GM18873 (cell line): ENCODE measurements around the gene ACSF3.

Experiments
- ATAC-seq: cut with Tn5 transposase; IDR thresholded peaks from one replicate; pipeline ENCODE4 v1.9.1; 2021; ENCODE audit warnings: mild to moderate bottlenecking, moderate library complexity, moderate number of reproducible peaks; ENCODE audit not compliant: unreplicated experiment, low FRiP score

The ACSF3 gene

GRCh38 chr16:89104930-89105571 lies 11.4 kb downstream of the ACSF3 start:
- ATAC-seq: no peak

- ATAC-seq: no peak
These were observed 12.0 kb downstream of the ACSF3 start for GRCh38 chr16:89105599-89106151.

- no peak for ATAC-seq
These were observed 13.0 kb downstream of the ACSF3 start for GRCh38 chr16:89106533-89107202.

GRCh38 chr16:89107203-89107582 lies 13.5 kb downstream of the ACSF3 start:
- no peak for ATAC-seq

- ATAC-seq: no peak
These were observed 14.8 kb downstream of the ACSF3 start for GRCh38 chr16:89108416-89108815.

- no peak for ATAC-seq
These were observed 17.0 kb downstream of the ACSF3 start for GRCh38 chr16:89110641-89111040.

GRCh38 chr16:89111263-89111662 lies 17.6 kb downstream of the ACSF3 start:
- ATAC-seq: no peak

- ATAC-seq: no peak
These were observed 18.9 kb downstream of the ACSF3 start for GRCh38 chr16:89112377-89113151.

- ATAC-seq: no peak
These were observed 19.5 kb downstream of the ACSF3 start for GRCh38 chr16:89113152-89113547.

GRCh38 chr16:89113661-89114060 lies 20.0 kb downstream of the ACSF3 start:
- no peak for ATAC-seq

- ATAC-seq: no peak
These were observed 20.7 kb downstream of the ACSF3 start for GRCh38 chr16:89114159-89114981.

- no peak for ATAC-seq
These were observed 21.7 kb downstream of the ACSF3 start for GRCh38 chr16:89115216-89115861.

- no peak for ATAC-seq
These were observed 22.9 kb downstream of the ACSF3 start for GRCh38 chr16:89116341-89117226.

- ATAC-seq: no peak
These were observed 23.7 kb downstream of the ACSF3 start for GRCh38 chr16:89117227-89117974.

GRCh38 chr16:89117975-89118289 lies 24.3 kb downstream of the ACSF3 start:
- no peak for ATAC-seq

GRCh38 chr16:89118361-89119165 lies 24.9 kb downstream of the ACSF3 start:
- no peak for ATAC-seq

- ATAC-seq: no peak
These were observed 25.5 kb downstream of the ACSF3 start for GRCh38 chr16:89119166-89119621.
